ENCODE data around the gene CST3.

Gene CST3

GRCh38 chr20:23628402-23629016, 9.2 kb downstream of the CST3 start:
- Histone ChIP-seq H3K36me3 (ENCODE audit: control insufficient read depth, insufficient read depth, low read length) (no peaks in the 10 kb centered on the region; the same call in 1 of the 2 replicates), H3K27me3 (replicated peaks; ENCODE audit: control insufficient read depth, insufficient read depth, low read length) (no peaks in the 10 kb centered on the region), H3K4me3 (replicated peaks; ENCODE audit: low read depth, low read length) (no peak overlapping the region)
- no peak for TF ChIP-seq CTCF (IDR thresholded peaks at IDR 0.05; ENCODE audit: insufficient read depth, low read length, poor library complexity, severe bottlenecking)
- DNase-seq (ENCODE audit: extremely low read depth, insufficient read length), result no peak

GRCh38 chr20:23627501-23627900, 10.3 kb downstream of the CST3 start:
- Histone ChIP-seq H3K4me3 (replicated peaks; ENCODE audit: low read depth, low read length) (no peak overlapping the region), H3K27me3 (replicated peaks; ENCODE audit: control insufficient read depth, insufficient read depth, low read length) (no peaks in the 10 kb centered on the region), H3K36me3 (ENCODE audit: control insufficient read depth, insufficient read depth, low read length) (no peaks in the 10 kb centered on the region; the same call in 1 of the 2 replicates)
- TF ChIP-seq CTCF (IDR thresholded peaks at IDR 0.05; ENCODE audit: insufficient read depth, low read length, poor library complexity, severe bottlenecking), result no peak
- no peak for DNase-seq (ENCODE audit: extremely low read depth, insufficient read length)

GRCh38 chr20:23626040-23626620, 11.6 kb downstream of the CST3 start:
- TF ChIP-seq CTCF (IDR thresholded peaks at IDR 0.05; ENCODE audit: insufficient read depth, low read length, poor library complexity, severe bottlenecking), result no peak
- H3K36me3 ChIP-seq (ENCODE audit: control insufficient read depth, insufficient read depth, low read length), result no peaks in the 10 kb centered on the region
- no peak overlapping the region for H3K4me3 ChIP-seq (replicated peaks; ENCODE audit: low read depth, low read length)
- no peak for DNase-seq (ENCODE audit: extremely low read depth, insufficient read length)
- no peaks in the 10 kb centered on the region for H3K27me3 ChIP-seq (replicated peaks; ENCODE audit: control insufficient read depth, insufficient read depth, low read length)

- Histone ChIP-seq H3K36me3 (ENCODE audit: control insufficient read depth, insufficient read depth, low read length) (no peaks in the 10 kb centered on the region), H3K4me3 (replicated peaks; ENCODE audit: low read depth, low read length) (no peak overlapping the region), H3K27me3 (replicated peaks; ENCODE audit: control insufficient read depth, insufficient read depth, low read length) (no peaks in the 10 kb centered on the region)
- TF ChIP-seq CTCF (IDR thresholded peaks at IDR 0.05; ENCODE audit: insufficient read depth, low read length, poor library complexity, severe bottlenecking), result no peak
- no peak for DNase-seq (ENCODE audit: extremely low read depth, insufficient read length)
Observed at GRCh38 chr20:23625236-23625964, 12.4 kb downstream of the CST3 start.

GRCh38 chr20:23624324-23624691, 13.4 kb downstream of the CST3 start:
- Histone ChIP-seq H3K4me3 (replicated peaks; ENCODE audit: low read depth, low read length) (no peak overlapping the region), H3K27me3 (replicated peaks; ENCODE audit: control insufficient read depth, insufficient read depth, low read length) (no peaks in the 10 kb centered on the region), H3K36me3 (ENCODE audit: control insufficient read depth, insufficient read depth, low read length) (no peaks in the 10 kb centered on the region)
- TF ChIP-seq CTCF (IDR thresholded peaks at IDR 0.05; ENCODE audit: insufficient read depth, low read length, poor library complexity, severe bottlenecking), result no peak
- DNase-seq (ENCODE audit: extremely low read depth, insufficient read length), result no peak
